ENCODE results near the gene SEMA4B. TPM values are rescaled to one million over a fixed set of nuclear protein-coding genes. Genes with fewer than 3 reads are reported as not detected.
A peak's percentile ranks its signal among the peaks of the same experiment; 100 is the strongest.

The SEMA4B gene
- total and polyA plus RNA-seq, 9 of the 15 experiments (the other 6 are each of a cell fraction or from before 2014, with no cell fraction given): 1.3 to 33.6 (median 11.0) TPM

DNA sequence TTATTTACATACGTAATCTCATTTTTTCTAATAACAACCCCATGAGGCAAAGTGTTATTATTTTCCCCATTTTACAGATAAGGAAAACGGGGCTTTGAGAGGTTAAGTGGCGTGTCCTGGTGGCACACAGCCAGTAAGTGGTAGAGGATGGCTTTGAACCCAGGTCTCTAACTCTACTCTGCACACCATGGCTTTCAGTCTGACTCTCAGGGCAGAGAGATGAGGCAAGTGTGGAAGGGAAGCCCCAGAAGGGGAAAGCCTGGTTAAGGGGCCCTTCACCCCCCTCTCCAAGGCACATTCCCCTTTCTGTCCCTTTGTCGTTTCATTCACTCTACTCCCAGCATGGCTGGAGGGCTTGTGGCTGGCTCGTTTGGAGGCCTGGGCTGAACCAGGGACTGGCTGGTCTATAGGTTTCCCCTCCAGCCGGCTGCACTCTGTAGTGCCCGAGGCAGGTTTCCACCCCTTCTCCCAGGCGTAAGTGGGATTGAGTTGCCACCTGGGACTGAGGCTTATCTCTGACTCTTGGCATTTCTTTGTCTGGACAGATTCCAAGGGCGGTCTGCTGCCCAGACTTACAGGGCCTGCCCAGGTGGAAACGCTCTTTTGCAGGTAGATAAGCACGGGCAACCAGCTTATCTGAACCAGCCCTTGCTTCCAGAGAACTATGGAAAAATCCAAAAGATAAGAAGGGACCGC is 12.1 kb downstream of the SEMA4B start (continued):
- TF ChIP-seq ZNF589 (CRISPR knock-in tag; IDR thresholded peaks at IDR 0.05; ENCODE audit: low read depth) (no peak), ZNF23 (CRISPR knock-in tag; IDR thresholded peaks at IDR 0.05) (no peak), ZNF586 (CRISPR knock-in tag; conservative IDR thresholded peaks at IDR 0.05) (no peak), CAMTA2 (CRISPR knock-in tag; conservative IDR thresholded peaks at IDR 0.05) (no peak), NR2C1 (IDR thresholded peaks at IDR 0.05) (no peak), NR2C1 (tag; IDR thresholded peaks at IDR 0.05) (no peak), FOXK1 (CRISPR knock-in tag; IDR thresholded peaks at IDR 0.05; ENCODE audit: borderline replicate concordance) (no peak), ZNF133 (CRISPR knock-in tag; IDR thresholded peaks at IDR 0.05) (no peak), IFI16 (CRISPR knock-in tag; IDR thresholded peaks at IDR 0.05) (no peak), DPF2 (IDR thresholded peaks at IDR 0.05) (peak; percentile 41; the same call in 1 of the 2 replicates), ZNF217 (CRISPR knock-in tag; IDR thresholded peaks at IDR 0.05) (no peak), ZBTB7A (IDR thresholded peaks at IDR 0.05; ENCODE audit: borderline replicate concordance, control insufficient read depth, low read depth, low read length) (no peak), MEF2D (tag; conservative IDR thresholded peaks at IDR 0.05; ENCODE audit: low read depth) (no peak), TAL1 (IDR thresholded peaks at IDR 0.05) (peak; percentile 54; the same call in 1 of the 2 replicates), MTA1 (IDR thresholded peaks at IDR 0.05; ENCODE audit: borderline replicate concordance) (0 out of 2 replicates have a peak, but pooled peaks have one; percentile 40), TEAD1 (CRISPR knock-in tag; IDR thresholded peaks at IDR 0.05) (peak in 1 of 2 experiments; percentile 26; a peak in 1 of 4 replicates)
- TF ChIP-seq, protein P1, sequence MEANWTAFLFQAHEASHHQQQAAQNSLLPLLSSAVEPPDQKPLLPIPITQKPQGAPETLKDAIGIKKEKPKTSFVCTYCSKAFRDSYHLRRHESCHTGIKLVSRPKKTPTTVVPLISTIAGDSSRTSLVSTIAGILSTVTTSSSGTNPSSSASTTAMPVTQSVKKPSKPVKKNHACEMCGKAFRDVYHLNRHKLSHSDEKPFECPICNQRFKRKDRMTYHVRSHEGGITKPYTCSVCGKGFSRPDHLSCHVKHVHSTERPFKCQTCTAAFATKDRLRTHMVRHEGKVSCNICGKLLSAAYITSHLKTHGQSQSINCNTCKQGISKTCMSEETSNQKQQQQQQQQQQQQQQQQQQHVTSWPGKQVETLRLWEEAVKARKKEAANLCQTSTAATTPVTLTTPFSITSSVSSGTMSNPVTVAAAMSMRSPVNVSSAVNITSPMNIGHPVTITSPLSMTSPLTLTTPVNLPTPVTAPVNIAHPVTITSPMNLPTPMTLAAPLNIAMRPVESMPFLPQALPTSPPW (CRISPR knock-in tag; IDR thresholded peaks at IDR 0.05): no peak
- TF ChIP-seq, protein P2, sequence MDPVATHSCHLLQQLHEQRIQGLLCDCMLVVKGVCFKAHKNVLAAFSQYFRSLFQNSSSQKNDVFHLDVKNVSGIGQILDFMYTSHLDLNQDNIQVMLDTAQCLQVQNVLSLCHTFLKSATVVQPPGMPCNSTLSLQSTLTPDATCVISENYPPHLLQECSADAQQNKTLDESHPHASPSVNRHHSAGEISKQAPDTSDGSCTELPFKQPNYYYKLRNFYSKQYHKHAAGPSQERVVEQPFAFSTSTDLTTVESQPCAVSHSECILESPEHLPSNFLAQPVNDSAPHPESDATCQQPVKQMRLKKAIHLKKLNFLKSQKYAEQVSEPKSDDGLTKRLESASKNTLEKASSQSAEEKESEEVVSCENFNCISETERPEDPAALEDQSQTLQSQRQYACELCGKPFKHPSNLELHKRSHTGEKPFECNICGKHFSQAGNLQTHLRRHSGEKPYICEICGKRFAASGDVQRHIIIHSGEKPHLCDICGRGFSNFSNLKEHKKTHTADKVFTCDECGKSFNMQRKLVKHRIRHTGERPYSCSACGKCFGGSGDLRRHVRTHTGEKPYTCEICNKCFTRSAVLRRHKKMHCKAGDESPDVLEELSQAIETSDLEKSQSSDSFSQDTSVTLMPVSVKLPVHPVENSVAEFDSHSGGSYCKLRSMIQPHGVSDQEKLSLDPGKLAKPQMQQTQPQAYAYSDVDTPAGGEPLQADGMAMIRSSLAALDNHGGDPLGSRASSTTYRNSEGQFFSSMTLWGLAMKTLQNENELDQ (CRISPR knock-in tag; IDR thresholded peaks at IDR 0.05; ENCODE audit: borderline replicate concordance): no peak
- TF ChIP-seq, protein P3, sequence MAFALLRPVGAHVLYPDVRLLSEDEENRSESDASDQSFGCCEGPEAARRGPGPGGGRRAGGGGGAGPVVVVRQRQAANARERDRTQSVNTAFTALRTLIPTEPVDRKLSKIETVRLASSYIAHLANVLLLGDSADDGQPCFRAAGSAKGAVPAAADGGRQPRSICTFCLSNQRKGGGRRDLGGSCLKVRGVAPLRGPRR (CRISPR knock-in tag; IDR thresholded peaks at IDR 0.05): no peak
- TF ChIP-seq, protein P4, sequence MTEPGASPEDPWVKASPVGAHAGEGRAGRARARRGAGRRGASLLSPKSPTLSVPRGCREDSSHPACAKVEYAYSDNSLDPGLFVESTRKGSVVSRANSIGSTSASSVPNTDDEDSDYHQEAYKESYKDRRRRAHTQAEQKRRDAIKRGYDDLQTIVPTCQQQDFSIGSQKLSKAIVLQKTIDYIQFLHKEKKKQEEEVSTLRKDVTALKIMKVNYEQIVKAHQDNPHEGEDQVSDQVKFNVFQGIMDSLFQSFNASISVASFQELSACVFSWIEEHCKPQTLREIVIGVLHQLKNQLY (CRISPR knock-in tag; conservative IDR thresholded peaks at IDR 0.05): no peak
- TF ChIP-seq, protein P5, sequence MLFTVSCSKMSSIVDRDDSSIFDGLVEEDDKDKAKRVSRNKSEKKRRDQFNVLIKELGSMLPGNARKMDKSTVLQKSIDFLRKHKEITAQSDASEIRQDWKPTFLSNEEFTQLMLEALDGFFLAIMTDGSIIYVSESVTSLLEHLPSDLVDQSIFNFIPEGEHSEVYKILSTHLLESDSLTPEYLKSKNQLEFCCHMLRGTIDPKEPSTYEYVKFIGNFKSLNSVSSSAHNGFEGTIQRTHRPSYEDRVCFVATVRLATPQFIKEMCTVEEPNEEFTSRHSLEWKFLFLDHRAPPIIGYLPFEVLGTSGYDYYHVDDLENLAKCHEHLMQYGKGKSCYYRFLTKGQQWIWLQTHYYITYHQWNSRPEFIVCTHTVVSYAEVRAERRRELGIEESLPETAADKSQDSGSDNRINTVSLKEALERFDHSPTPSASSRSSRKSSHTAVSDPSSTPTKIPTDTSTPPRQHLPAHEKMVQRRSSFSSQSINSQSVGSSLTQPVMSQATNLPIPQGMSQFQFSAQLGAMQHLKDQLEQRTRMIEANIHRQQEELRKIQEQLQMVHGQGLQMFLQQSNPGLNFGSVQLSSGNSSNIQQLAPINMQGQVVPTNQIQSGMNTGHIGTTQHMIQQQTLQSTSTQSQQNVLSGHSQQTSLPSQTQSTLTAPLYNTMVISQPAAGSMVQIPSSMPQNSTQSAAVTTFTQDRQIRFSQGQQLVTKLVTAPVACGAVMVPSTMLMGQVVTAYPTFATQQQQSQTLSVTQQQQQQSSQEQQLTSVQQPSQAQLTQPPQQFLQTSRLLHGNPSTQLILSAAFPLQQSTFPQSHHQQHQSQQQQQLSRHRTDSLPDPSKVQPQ (CRISPR knock-in tag; IDR thresholded peaks at IDR 0.05; ENCODE audit: borderline replicate concordance): no peak
